Measurements from ENCODE around the gene AIRE. TPM values are rescaled to one million over a fixed set of nuclear protein-coding genes. Genes with fewer than 3 reads are reported as not detected.
"Not testable (repeated sequence)": the region's sequence is repeated elsewhere in the genome, so short reads cannot be mapped to it uniquely, and the experiment has no call there.

The AIRE gene
- polyA plus RNA-seq, 1 experiment: 0.10 TPM

GRCh38 chr21:44299458-44300261 is 14.0 kb downstream of the AIRE start, which contains the start of gene PFKL:
PFKL (plus strand) TSS chr21:44300053; CDS start chr21:44300106, 53 bp downstream.
- peak within 1 kb of the TSS; percentile 80 for H3K4me3 ChIP-seq (ENCODE audit: low read depth, low read length)
- no peak for DNase-seq (ENCODE audit: low read depth)
- POLR2A ChIA-PET: interaction anchor here (0.7 kb wide), 1 partner anchor 661 kb away, joined by 5 read pairs; no protein-coding TSS in a partner anchor
- H3K36me3 ChIP-seq (ENCODE audit: control insufficient read depth, insufficient read depth, low read length): 0 out of 2 replicates have a peak, but pooled peaks cover 2% of the 10 kb centered on the region
- CTCF ChIA-PET: interaction anchor here (0.8 kb wide), 1 partner anchor 30 kb away, joined by 3 read pairs; no protein-coding TSS in a partner anchor
- H3K27me3 ChIP-seq (ENCODE audit: control insufficient read depth, insufficient read depth, low read length): no peaks in the 10 kb centered on the region
- no peak for TF ChIP-seq CTCF (IDR thresholded peaks at IDR 0.05; ENCODE audit: insufficient read depth, low read depth, low read length)

GRCh38 chr21:44300262-44300959 is 14.7 kb downstream of the AIRE start:
- ChIA-PET POLR2A (no interaction called here), CTCF (no interaction called here)
- H3K36me3 ChIP-seq (ENCODE audit: control insufficient read depth, insufficient read depth, low read length): peaks cover 2% of the 10 kb centered on the region; the same call in 1 of the 2 replicates
- 0 out of 2 replicates have a peak, but pooled peaks have one; percentile 5 for TF ChIP-seq CTCF (IDR thresholded peaks at IDR 0.05; ENCODE audit: insufficient read depth, low read depth, low read length)
- no peaks in the 10 kb centered on the region for H3K27me3 ChIP-seq (ENCODE audit: control insufficient read depth, insufficient read depth, low read length)
- no peak for DNase-seq (ENCODE audit: low read depth)
- peak overlapping the region; percentile 80 for H3K4me3 ChIP-seq (ENCODE audit: low read depth, low read length)

- CTCF ChIA-PET: no interaction called here
- POLR2A ChIA-PET: no interaction called here
- no peak for TF ChIP-seq CTCF (IDR thresholded peaks at IDR 0.05; ENCODE audit: insufficient read depth, low read depth, low read length)
- DNase-seq (ENCODE audit: low read depth): no peak
- H3K4me3 ChIP-seq (ENCODE audit: low read depth, low read length): peak overlapping the region; percentile 80
- H3K36me3 ChIP-seq (ENCODE audit: control insufficient read depth, insufficient read depth, low read length): peaks cover 2% of the 10 kb centered on the region; the same call in 1 of the 2 replicates
- H3K27me3 ChIP-seq (ENCODE audit: control insufficient read depth, insufficient read depth, low read length): no peaks in the 10 kb centered on the region
Measured at GRCh38 chr21:44301141-44301540, 15.5 kb downstream of the AIRE start.

GRCh38 chr21:44301961-44302406 is 16.3 kb downstream of the AIRE start:
- Histone ChIP-seq H3K36me3 (ENCODE audit: control insufficient read depth, insufficient read depth, low read length) (peaks cover 8% of the 10 kb centered on the region), H3K27me3 (ENCODE audit: control insufficient read depth, insufficient read depth, low read length) (no peaks in the 10 kb centered on the region), H3K4me3 (ENCODE audit: low read depth, low read length) (no peak overlapping the region)
- no peak for TF ChIP-seq CTCF (IDR thresholded peaks at IDR 0.05; ENCODE audit: insufficient read depth, low read depth, low read length)
- DNase-seq (ENCODE audit: low read depth): no peak
- POLR2A ChIA-PET: no interaction called here
- CTCF ChIA-PET: no interaction called here

- CTCF ChIA-PET: interaction anchor here (2.1 kb wide), 1 partner anchor 491 kb away, joined by 6 read pairs; no protein-coding TSS in a partner anchor
- not testable (repeated sequence) for DNase-seq (ENCODE audit: low read depth)
Measured at GRCh38 chr21:44302573-44303401, 17.1 kb downstream of the AIRE start.

More at GRCh38 chr21:44302573-44303401, 17.1 kb downstream of the AIRE start:
- H3K4me3 ChIP-seq (ENCODE audit: low read depth, low read length); H3K27me3 ChIP-seq (ENCODE audit: control insufficient read depth, insufficient read depth, low read length); POLR2A ChIA-PET: not testable (repeated sequence)
- H3K36me3 ChIP-seq (ENCODE audit: control insufficient read depth, insufficient read depth, low read length): peaks cover 14% of the 10 kb centered on the region
